Esophagus squamous epithelium (tissue), 5 donors: ENCODE data around the gene ANKH. TPM values are rescaled to one million over a fixed set of nuclear protein-coding genes. Genes with fewer than 3 reads are reported as not detected.

ENCODE experiments used
- DNase-seq: peaks from one replicate; lab custom pipeline; 2025; lab: John Stamatoyannopoulos, UW
- H3K27ac ChIP-seq, 4 donors: fragments of 200-600 bp; sonication (generic); one replicate each; pipeline ENCODE4 v1.5.1; 2016 to 2019; ENCODE audit warnings: mild to moderate bottlenecking in 1 of 4
- H3K27me3 ChIP-seq, 4 donors: fragments of 200-600 bp; sonication (generic); 1 replicate in 3 of 4; 2 replicates in 1 of 4; pipeline versions ENCODE4 v1.5.1 to v1.6.0; 2017 to 2021; ENCODE audit warnings: antibody characterized with exemption in 1 of 4
- H3K36me3 ChIP-seq, 3 donors: fragments of 200-600 bp; sonication (generic); one replicate each; pipeline ENCODE4 v1.5.1; 2016 to 2019
- H3K4me1 ChIP-seq, 3 donors: fragments of 200-600 bp; sonication (generic); one replicate each; pipeline ENCODE4 v1.5.1; 2017 to 2019
- H3K4me3 ChIP-seq, 4 donors: fragments of 200-600 bp; sonication (generic); 1 replicate in 3 of 4; 2 replicates in 1 of 4; pipeline ENCODE4 v1.5.1; 2016 to 2019; ENCODE audit warnings: mild to moderate bottlenecking in 2 of 4, moderate library complexity in 1 of 4
- H3K9me3 ChIP-seq, 3 donors: fragments of 200-600 bp; sonication (generic); one replicate each; pipeline ENCODE4 v1.5.1; 2016 to 2019
- POLR2A ChIP-seq, 4 donors: fragments of 450-650 bp; IDR thresholded peaks; one replicate each; pipeline ENCODE4 v1.6.1; 2017; ENCODE audit warnings: antibody characterized with exemption in 4 of 4, mild to moderate bottlenecking in 4 of 4, moderate library complexity in 3 of 4
- WGBS, 2 donors: methylation state at CpG; one replicate each; pipeline ENCODE4 v1.1.5; 2018; 5-methylcytosine and 5-hydroxymethylcytosine counted together
- intact Hi-C: fragments of 100-400 bp; cut with DNase I; formaldehyde crosslinking; loops from one replicate; pipeline ENCODE4 v1.15.0; 2022
- total RNA-seq, 4 donors: library from RNA; depleted of rRNA; stranded (reverse); fragments of >200 nt; gene quantifications; one replicate each; pipeline ENCODE4 v1.1.0, GENCODE V29; 2016
- TF ChIP-seq, protein P1 (sequence below), 6 experiments: fragments of 450-650 bp in 4 of 6; fragments of 200-600 bp in 2 of 6; sonication (generic) in 2 of 6; IDR thresholded peaks; one replicate each; pipeline ENCODE4 v1.5.1; 2016 to 2019; ENCODE audit warnings: antibody characterized with exemption in 6 of 6, mild to moderate bottlenecking in 4 of 6, moderate library complexity in 4 of 6
- donor health status: DM: yes; HTN: yes; CAD: no.

The ANKH gene
- total RNA-seq, 4 donors from 2014 or later, result 10.0 to 38.0 (median 16.7) TPM

DNA sequence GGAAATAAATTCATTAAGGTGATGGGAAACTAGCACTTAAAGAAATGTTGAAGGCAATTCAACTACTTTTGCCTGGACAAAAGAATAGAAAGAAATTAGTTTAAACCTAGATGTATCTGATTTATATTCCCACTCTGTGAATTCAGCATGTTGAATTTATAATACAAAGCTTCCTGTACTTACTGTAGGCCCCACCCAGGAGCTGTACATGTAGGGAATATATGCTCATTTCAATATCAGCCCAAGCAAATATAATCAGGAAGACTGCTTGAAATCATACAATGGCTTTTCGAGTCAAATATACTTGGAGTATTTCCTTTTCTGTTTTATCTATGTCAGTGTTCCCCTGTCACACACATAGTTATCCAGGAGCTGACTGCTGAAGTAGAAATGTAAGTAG is 105.0 kb downstream of the ANKH start:
- TF ChIP-seq, protein P1, sequence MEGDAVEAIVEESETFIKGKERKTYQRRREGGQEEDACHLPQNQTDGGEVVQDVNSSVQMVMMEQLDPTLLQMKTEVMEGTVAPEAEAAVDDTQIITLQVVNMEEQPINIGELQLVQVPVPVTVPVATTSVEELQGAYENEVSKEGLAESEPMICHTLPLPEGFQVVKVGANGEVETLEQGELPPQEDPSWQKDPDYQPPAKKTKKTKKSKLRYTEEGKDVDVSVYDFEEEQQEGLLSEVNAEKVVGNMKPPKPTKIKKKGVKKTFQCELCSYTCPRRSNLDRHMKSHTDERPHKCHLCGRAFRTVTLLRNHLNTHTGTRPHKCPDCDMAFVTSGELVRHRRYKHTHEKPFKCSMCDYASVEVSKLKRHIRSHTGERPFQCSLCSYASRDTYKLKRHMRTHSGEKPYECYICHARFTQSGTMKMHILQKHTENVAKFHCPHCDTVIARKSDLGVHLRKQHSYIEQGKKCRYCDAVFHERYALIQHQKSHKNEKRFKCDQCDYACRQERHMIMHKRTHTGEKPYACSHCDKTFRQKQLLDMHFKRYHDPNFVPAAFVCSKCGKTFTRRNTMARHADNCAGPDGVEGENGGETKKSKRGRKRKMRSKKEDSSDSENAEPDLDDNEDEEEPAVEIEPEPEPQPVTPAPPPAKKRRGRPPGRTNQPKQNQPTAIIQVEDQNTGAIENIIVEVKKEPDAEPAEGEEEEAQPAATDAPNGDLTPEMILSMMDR (IDR thresholded peaks at IDR 0.05), result no peak
- no peak for TF ChIP-seq POLR2A (IDR thresholded peaks at IDR 0.05)
- no peaks in the 10 kb centered on the region for H3K27me3 ChIP-seq
- WGBS, 2 donors, result 81 to 82% methylated on average over 1 of the region's 1 CpG
- H3K4me1 ChIP-seq, result no peaks in the 10 kb centered on the region
- DNase-seq, result no peak
- intact Hi-C loops, result no loop called here
- no peaks in the 10 kb centered on the region for H3K9me3 ChIP-seq
- no peak overlapping the region for H3K27ac ChIP-seq
- H3K4me3 ChIP-seq, result no peak overlapping the region
- H3K36me3 ChIP-seq, result no peaks in the 10 kb centered on the region

DNA sequence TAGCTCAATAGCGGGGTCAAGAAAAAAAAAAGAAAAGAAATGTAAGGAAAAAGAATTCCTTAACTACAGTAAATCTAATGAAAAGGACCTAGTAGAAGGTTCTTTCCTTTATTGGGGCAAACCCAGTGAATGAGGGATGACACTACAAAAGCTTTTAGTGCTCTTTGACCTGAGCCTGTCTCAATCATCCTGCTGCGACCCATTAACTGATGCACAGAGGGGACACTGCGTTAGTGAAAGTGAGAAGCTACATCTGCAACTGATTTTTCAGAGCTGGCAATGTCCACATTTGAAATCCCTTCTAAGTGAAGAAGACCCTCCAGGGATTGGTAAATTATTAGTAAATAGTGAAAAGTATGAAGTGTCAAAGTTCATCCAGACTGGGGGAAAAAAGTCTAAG is 106.0 kb downstream of the ANKH start:
- Histone ChIP-seq H3K9me3 (no peaks in the 10 kb centered on the region), H3K27ac (no peak overlapping the region), H3K36me3 (no peaks in the 10 kb centered on the region), H3K27me3 (no peaks in the 10 kb centered on the region), H3K4me3 (no peak overlapping the region), H3K4me1 (no peaks in the 10 kb centered on the region)
- no peak for TF ChIP-seq POLR2A (IDR thresholded peaks at IDR 0.05)
- TF ChIP-seq, protein P1 (IDR thresholded peaks at IDR 0.05), result no peak
- intact Hi-C loops, result no loop called here
- DNase-seq, result no peak
- WGBS, 2 donors, result 79 to 88% methylated on average over 3 of the region's 3 CpGs

DNA sequence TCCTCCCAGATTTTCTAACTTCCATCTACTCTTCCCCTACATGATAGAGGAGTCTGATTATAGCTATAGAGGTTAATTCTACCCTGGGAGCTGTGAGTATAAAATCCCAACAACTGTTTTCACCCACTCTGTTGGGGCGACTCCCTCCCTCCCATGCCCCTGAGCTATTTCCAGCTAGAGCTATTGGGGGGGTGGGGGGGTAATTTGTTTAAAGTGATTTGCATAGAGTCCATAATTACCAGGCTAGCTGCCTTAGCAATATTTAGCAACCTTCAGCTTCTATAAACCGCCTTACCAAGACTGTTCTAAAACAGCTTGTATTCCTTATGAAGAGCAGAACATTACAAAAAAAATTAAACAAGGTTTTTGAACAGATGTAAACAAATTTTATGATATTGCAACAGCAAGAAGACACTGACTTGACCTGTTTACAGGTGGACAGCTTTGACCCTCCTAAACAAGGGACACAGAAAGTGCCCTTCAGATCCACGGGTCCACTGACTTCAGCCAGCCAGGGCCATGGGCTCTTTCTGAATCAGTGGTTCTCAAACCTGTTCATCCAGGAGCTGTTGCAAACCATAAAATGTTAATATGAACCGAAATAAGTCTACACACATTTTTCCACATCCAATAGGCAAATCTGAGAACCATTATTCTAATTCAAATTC is 108.9 kb downstream of the ANKH start:
- TF ChIP-seq, protein P1 (IDR thresholded peaks at IDR 0.05), result no peak
- TF ChIP-seq POLR2A (IDR thresholded peaks at IDR 0.05), result no peak
- Histone ChIP-seq H3K36me3 (no peaks in the 10 kb centered on the region), H3K4me3 (no peak overlapping the region), H3K4me1 (no peaks in the 10 kb centered on the region), H3K9me3 (no peaks in the 10 kb centered on the region), H3K27me3 (no peaks in the 10 kb centered on the region), H3K27ac (no peak overlapping the region)
- 81 to 83% methylated on average over 4 of the region's 4 CpGs for WGBS, 2 donors
- DNase-seq, result no peak
- intact Hi-C loops, result no loop called here

DNA sequence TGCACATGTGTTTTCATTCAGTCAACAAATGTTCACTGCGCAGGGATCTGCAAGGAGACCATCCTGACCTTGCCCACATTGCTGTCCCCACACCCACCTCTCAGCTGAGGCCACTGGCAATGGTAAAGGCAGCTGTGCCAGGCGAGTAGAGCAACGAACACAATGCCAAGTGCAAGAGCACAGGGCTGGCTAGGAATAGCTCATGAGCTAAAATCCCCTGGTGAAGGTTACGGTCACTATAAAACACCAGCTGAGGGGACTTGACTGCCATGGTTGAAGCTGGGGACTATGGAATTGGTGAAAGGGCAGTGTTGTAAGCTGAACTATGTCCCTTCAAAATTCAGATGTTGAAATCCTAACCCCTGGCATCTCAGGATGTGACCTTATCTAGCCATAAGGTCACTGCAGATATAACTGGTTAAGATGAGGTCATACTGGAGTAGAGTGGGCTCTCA is 111.0 kb downstream of the ANKH start:
- Histone ChIP-seq H3K9me3 (no peaks in the 10 kb centered on the region), H3K36me3 (peaks cover 0 to 8% (median 0%) of the 10 kb centered on the region in 3 donors), H3K27ac (no peak overlapping the region), H3K4me1 (no peaks in the 10 kb centered on the region), H3K4me3 (no peak overlapping the region), H3K27me3 (no peaks in the 10 kb centered on the region)
- TF ChIP-seq, protein P1 (IDR thresholded peaks at IDR 0.05), result no peak
- TF ChIP-seq POLR2A (IDR thresholded peaks at IDR 0.05), result no peak
- intact Hi-C loops, result no loop called here
- 62 to 67% methylated on average over 4 of the region's 4 CpGs for WGBS, 2 donors
- DNase-seq, result no peak

DNA sequence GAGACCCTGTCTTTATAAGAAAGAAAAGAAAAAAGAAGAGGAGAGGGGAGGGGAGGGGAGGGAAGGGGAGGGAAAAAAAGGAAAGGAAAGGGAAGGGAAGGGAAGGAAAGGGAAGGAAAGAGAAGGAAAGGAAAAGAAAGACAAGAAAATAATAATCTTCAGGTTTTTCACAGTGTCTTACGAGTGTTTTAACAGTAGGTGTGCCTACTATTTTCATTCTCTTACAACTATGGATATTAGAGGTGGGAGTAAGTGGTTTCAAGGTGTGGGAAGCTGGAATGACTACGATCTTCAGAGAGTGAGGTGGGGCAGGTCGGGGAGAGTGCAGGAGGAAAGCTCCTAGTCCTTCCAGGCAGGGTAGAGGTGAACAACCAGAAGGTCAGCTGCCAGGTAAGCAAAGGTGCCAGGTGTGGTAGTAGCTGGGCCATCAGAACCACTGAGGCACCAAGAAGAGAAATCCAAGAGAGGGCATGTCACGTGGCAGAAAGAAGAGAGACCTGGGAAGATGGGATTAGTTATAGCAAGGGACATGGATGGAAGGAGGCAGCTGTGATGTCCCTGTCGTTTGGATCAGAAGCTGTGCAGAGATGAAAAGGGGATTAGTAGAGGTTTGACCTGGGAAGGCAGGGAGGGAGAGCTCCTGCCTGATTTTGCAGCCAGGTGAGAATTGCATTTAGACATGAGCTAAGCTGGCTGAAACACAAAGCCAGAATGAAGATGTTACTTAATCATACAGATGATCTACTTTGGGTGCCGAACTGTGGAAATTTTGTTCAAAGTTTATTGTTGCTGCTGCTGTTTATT is 111.6 kb downstream of the ANKH start:
- Histone ChIP-seq H3K36me3 (peaks cover 0 to 12% (median 0%) of the 10 kb centered on the region in 3 donors), H3K4me1 (no peaks in the 10 kb centered on the region), H3K4me3 (no peak overlapping the region), H3K27me3 (no peaks in the 10 kb centered on the region), H3K9me3 (no peaks in the 10 kb centered on the region), H3K27ac (no peak overlapping the region)
- 67 to 77% methylated on average over 6 of the region's 6 CpGs for WGBS, 2 donors
- intact Hi-C loops, result no loop called here
- no peak for DNase-seq
- TF ChIP-seq, protein P1 (IDR thresholded peaks at IDR 0.05), result no peak
- no peak for TF ChIP-seq POLR2A (IDR thresholded peaks at IDR 0.05)
